Calu3 (cell line): ENCODE results near the gene AKAP3. TPM values are rescaled to one million over a fixed set of nuclear protein-coding genes. Genes with fewer than 3 reads are reported as not detected.

Experiments
- BruUV-seq: library from RNA; stranded (reverse); fragments of 400-500 nt; replicated peaks from 2 replicates; lab custom pipeline; 2021; lab: Mats Ljungman, UMichigan
- CTCF ChIA-PET: fragments of 300-600 bp; sonication (Branson Sonifier 250); formaldehyde crosslinking; loops from one replicate; lab custom pipeline; 2022; ENCODE audit warnings: antibody characterized with exemption; lab: Charles Lee
- DNase-seq: peaks from one replicate; pipeline ENCODE4 v3.0.0; 2022
- H3K27ac Mint-ChIP-seq: one replicate; pipeline ENCODE4 v1.8.0; 2022; ENCODE audit warnings: mixed read lengths; ENCODE audit not compliant: unreplicated experiment
- H3K27me3 Mint-ChIP-seq: one replicate; pipeline ENCODE4 v1.8.0; 2022; ENCODE audit warnings: mixed read lengths; ENCODE audit not compliant: unreplicated experiment
- H3K36me3 Mint-ChIP-seq: one replicate; pipeline ENCODE4 v1.8.0; 2022; ENCODE audit warnings: mild to moderate bottlenecking, moderate library complexity, mixed read lengths; ENCODE audit not compliant: insufficient read depth, unreplicated experiment
- H3K4me1 Mint-ChIP-seq: one replicate; pipeline ENCODE4 v1.8.0; 2022; ENCODE audit warnings: mild to moderate bottlenecking, low read depth, mixed read lengths; ENCODE audit not compliant: unreplicated experiment
- H3K4me3 Mint-ChIP-seq: one replicate; pipeline ENCODE4 v1.8.0; 2022; ENCODE audit warnings: mild to moderate bottlenecking, low read depth, moderate library complexity, mixed read lengths; ENCODE audit not compliant: unreplicated experiment
- H3K9me3 Mint-ChIP-seq: one replicate; pipeline ENCODE4 v1.8.0; 2022; ENCODE audit warnings: low read depth, mixed read lengths; ENCODE audit not compliant: unreplicated experiment
- CTCF ChIP-seq: fragments of 200-600 bp; IDR thresholded peaks from one replicate; pipeline ENCODE4 v1.8.0; 2022; ENCODE audit warnings: antibody characterized with exemption; ENCODE audit not compliant: unreplicated experiment
- intact Hi-C: fragments of 100-400 bp; cut with micrococcal nuclease; formaldehyde crosslinking; loops from one replicate; pipeline ENCODE4 v1.10.0; 2022; ENCODE audit not compliant: unreplicated experiment
- total RNA-seq: library from RNA; stranded (reverse); gene quantifications from 2 replicates; pipeline ENCODE4 v1.2.3, GENCODE V29; 2022

Gene AKAP3
- total RNA-seq, 1 experiment from 2014 or later: 1.5 TPM

DNA sequence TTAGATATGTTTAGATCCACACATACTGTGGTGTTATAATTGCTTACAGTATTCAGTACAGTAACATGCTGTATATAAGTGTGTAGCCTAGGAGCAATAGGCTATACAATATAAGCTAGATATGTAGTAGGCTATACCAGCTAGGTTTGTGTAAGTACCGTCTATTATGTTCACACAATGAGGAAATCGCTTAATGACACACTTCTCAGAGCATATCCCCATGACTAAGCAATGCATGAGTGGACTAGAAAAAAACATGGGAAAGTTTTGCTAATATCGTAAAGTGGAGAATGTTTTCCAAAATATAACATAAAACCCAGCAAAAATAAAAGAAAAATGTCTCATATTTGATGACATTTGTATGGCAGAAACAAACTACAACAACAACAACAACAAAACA is 27.3 kb downstream of the AKAP3 start:
- H3K4me1 Mint-ChIP-seq: no peaks in the 10 kb centered on the region
- no peaks in the 10 kb centered on the region for H3K36me3 Mint-ChIP-seq
- H3K4me3 Mint-ChIP-seq: no peak overlapping the region
- peaks cover 35% of the 10 kb centered on the region for H3K27me3 Mint-ChIP-seq
- BruUV-seq: no TSS peak
- H3K9me3 Mint-ChIP-seq: no peaks in the 10 kb centered on the region
- TF ChIP-seq CTCF: no peak
- H3K27ac Mint-ChIP-seq: no peak overlapping the region
- intact Hi-C loops: no loop called here
- no peak for DNase-seq
- CTCF ChIA-PET: no interaction called here

GRCh38 chr12:4615667-4616066 is 33.2 kb downstream of the AKAP3 start:
- intact Hi-C loops: no loop called here
- no peak for DNase-seq
- H3K27me3 Mint-ChIP-seq: no peaks in the 10 kb centered on the region
- CTCF ChIA-PET: no interaction called here
- no TSS peak for BruUV-seq
- no peaks in the 10 kb centered on the region for H3K4me1 Mint-ChIP-seq
- H3K9me3 Mint-ChIP-seq: no peaks in the 10 kb centered on the region
- H3K36me3 Mint-ChIP-seq: no peaks in the 10 kb centered on the region
- H3K4me3 Mint-ChIP-seq: no peak overlapping the region
- H3K27ac Mint-ChIP-seq: no peak overlapping the region
- TF ChIP-seq CTCF: no peak

DNA sequence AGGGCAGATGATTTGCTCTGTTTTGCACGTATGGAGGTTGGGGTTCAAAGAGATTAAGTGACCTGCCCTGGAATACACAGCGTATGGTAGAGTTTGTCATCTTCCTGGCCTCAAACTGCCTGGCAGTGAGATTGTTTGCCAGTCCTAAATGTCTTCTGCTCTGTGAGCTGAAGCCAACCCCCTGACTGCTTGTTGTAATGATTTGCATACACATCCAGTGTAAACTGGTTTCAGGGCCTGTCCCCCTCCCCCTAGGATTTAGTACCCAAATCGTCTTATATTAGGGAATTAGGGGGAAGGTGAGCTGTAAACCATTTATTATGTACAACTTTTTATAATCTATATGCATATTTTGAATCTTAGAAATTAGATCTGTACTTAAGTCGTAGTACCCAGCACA is 38.4 kb downstream of the AKAP3 start:
- H3K27ac Mint-ChIP-seq: no peak overlapping the region
- CTCF ChIA-PET: no interaction called here
- no peaks in the 10 kb centered on the region for H3K27me3 Mint-ChIP-seq
- H3K36me3 Mint-ChIP-seq: no peaks in the 10 kb centered on the region
- no peaks in the 10 kb centered on the region for H3K4me1 Mint-ChIP-seq
- H3K4me3 Mint-ChIP-seq: no peak overlapping the region
- no peak for TF ChIP-seq CTCF
- no TSS peak for BruUV-seq
- no peaks in the 10 kb centered on the region for H3K9me3 Mint-ChIP-seq
- intact Hi-C loops: no loop called here
- DNase-seq: no peak

DNA sequence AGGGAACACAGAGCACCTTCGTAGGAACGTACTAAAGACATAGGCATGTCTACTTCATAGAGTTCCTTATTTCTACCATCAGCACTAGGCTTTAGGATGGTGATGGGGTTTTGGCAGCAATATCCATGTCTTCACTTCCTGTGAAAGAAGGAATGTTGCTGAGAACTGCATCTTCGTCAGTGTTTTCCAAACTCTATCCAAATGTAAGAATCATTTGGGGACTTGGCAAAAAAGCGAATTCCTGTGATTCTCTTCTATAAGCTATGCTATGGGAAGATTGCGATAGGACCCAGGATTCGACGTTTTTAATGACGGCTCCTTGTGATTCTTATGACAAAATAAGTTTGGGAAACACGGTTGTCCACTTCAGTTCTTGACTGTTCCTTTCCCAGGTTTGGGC is 39.8 kb downstream of the AKAP3 start:
- intact Hi-C loops: loop anchor here (10.0 kb wide), 1 partner anchor 146 kb away; no protein-coding TSS in a partner anchor
- Mint-ChIP-seq H3K9me3 (no peaks in the 10 kb centered on the region), H3K27me3 (peaks cover 3% of the 10 kb centered on the region), H3K27ac (no peak overlapping the region), H3K4me3 (no peak overlapping the region), H3K4me1 (no peaks in the 10 kb centered on the region), H3K36me3 (peaks cover 8% of the 10 kb centered on the region)
- DNase-seq: no peak
- no TSS peak for BruUV-seq
- CTCF ChIA-PET: no interaction called here
- no peak for TF ChIP-seq CTCF
